Liver (tissue), 2 donors: ENCODE results near the gene RAC2.

Experiments used
- CTCF ChIP-seq: fragments of 150-350 bp; IDR thresholded peaks from 2 replicates; pipeline ENCODE4 v1.5.1; 2017; ENCODE audit warnings: improper control_type of control experiment, low read depth, low read length; ENCODE audit not compliant: missing input control
- MAX ChIP-seq: IDR thresholded peaks from 2 replicates; pipeline ENCODE4 v1.6.1; 2016; ENCODE audit warnings: antibody characterized with exemption
- donor health status: healthy.

GRCh38 chr22:37195921-37196320 is 48.1 kb downstream of the RAC2 start:
- no peak for TF ChIP-seq MAX
- no peak for TF ChIP-seq CTCF
